WERI-Rb-1 (cell line): ENCODE data around the gene PLA2G6.
"Not testable (repeated sequence)": the region's sequence is repeated elsewhere in the genome, so short reads cannot be mapped to it uniquely, and the experiment has no call there.

Experiments
- DNase-seq: peaks from one replicate; pipeline ENCODE4 v3.0.0-alpha.2; 2020
- H3K27ac ChIP-seq: fragments of 250-450 bp; sonication (Bioruptor Pico); 2 replicates; pipeline ENCODE4 v1.5.1; 2020; ENCODE audit warnings: mild to moderate bottlenecking, moderate library complexity
- H3K27me3 ChIP-seq: fragments of 250-450 bp; sonication (Bioruptor Pico); 2 replicates; pipeline ENCODE4 v1.5.1; 2021; ENCODE audit warnings: mild to moderate bottlenecking, low read depth, moderate library complexity; ENCODE audit not compliant: insufficient read depth, severe bottlenecking
- H3K36me3 ChIP-seq: fragments of 250-450 bp; sonication (Bioruptor Pico); 2 replicates; pipeline ENCODE4 v1.5.1; 2020; ENCODE audit warnings: mild to moderate bottlenecking, moderate library complexity
- H3K4me3 ChIP-seq: 2 replicates; pipeline ENCODE4 v1.5.1; 2011; ENCODE audit warnings: low read depth, mild to moderate bottlenecking, control low read depth, low read length
- H3K9me3 ChIP-seq: fragments of 250-450 bp; sonication (Bioruptor Pico); 2 replicates; pipeline ENCODE4 v1.5.1; 2021; ENCODE audit warnings: mild to moderate bottlenecking, moderate library complexity; ENCODE audit not compliant: severe bottlenecking
- CTCF ChIP-seq: IDR thresholded peaks from 2 replicates; pipeline ENCODE4 v1.5.1; 2011; ENCODE audit warnings: low read depth, mild to moderate bottlenecking, control low read depth, inconsistent platforms, low read length

Gene PLA2G6

GRCh38 chr22:38081941-38082828 is 99.4 kb downstream of the PLA2G6 start:
- no peak for TF ChIP-seq CTCF
- no peak for DNase-seq
- H3K9me3 ChIP-seq, result no peaks in the 10 kb centered on the region
- no peaks in the 10 kb centered on the region for H3K36me3 ChIP-seq
- no peaks in the 10 kb centered on the region for H3K27me3 ChIP-seq
- H3K27ac ChIP-seq, result no peak overlapping the region
- H3K4me3 ChIP-seq, result no peak overlapping the region

GRCh38 chr22:38081636-38081940 is 100.0 kb downstream of the PLA2G6 start:
- H3K27me3 ChIP-seq, result no peaks in the 10 kb centered on the region
- no peaks in the 10 kb centered on the region for H3K36me3 ChIP-seq
- no peak for TF ChIP-seq CTCF
- H3K27ac ChIP-seq, result no peak overlapping the region
- DNase-seq, result no peak
- no peak overlapping the region for H3K4me3 ChIP-seq
- no peaks in the 10 kb centered on the region for H3K9me3 ChIP-seq

GRCh38 chr22:38080850-38081635 is 100.6 kb downstream of the PLA2G6 start:
- Histone ChIP-seq H3K27me3 (no peaks in the 10 kb centered on the region), H3K4me3 (no peak overlapping the region), H3K36me3 (no peaks in the 10 kb centered on the region), H3K27ac (no peak overlapping the region), H3K9me3 (no peaks in the 10 kb centered on the region)
- TF ChIP-seq CTCF, result no peak
- no peak for DNase-seq

GRCh38 chr22:38080474-38080849 is 101.2 kb downstream of the PLA2G6 start:
- no peak for TF ChIP-seq CTCF
- H3K27me3 ChIP-seq, result no peaks in the 10 kb centered on the region

GRCh38 chr22:38079804-38080203 is 101.8 kb downstream of the PLA2G6 start:
- peaks cover 3% of the 10 kb centered on the region; the same call in 1 of the 2 replicates for H3K36me3 ChIP-seq
- H3K27ac ChIP-seq, result no peak overlapping the region
- H3K27me3 ChIP-seq, result no peaks in the 10 kb centered on the region
- TF ChIP-seq CTCF, result no peak
- DNase-seq, result no peak
- no peaks in the 10 kb centered on the region for H3K9me3 ChIP-seq
- no peak overlapping the region for H3K4me3 ChIP-seq

More at GRCh38 chr22:38080474-38080849, 101.2 kb downstream of the PLA2G6 start:
- no peak for DNase-seq
- Histone ChIP-seq H3K36me3 (no peaks in the 10 kb centered on the region; the same call in 1 of the 2 replicates), H3K4me3 (no peak overlapping the region), H3K27ac (no peak overlapping the region), H3K9me3 (no peaks in the 10 kb centered on the region)

- not testable (repeated sequence) for H3K9me3 ChIP-seq, DNase-seq, H3K27ac ChIP-seq, H3K36me3 ChIP-seq, H3K4me3 ChIP-seq, H3K27me3 ChIP-seq
These were observed 102.4 kb downstream of the PLA2G6 start for GRCh38 chr22:38079208-38079607.
